Colonic mucosa (tissue), 4 donors: ENCODE results near the gene RAB9A. TPM values are rescaled to one million over a fixed set of nuclear protein-coding genes. Genes with fewer than 3 reads are reported as not detected.

ENCODE experiments used
- DNase-seq: peaks from one replicate; pipeline ENCODE4 v3.0.0-alpha.2; 2020
- H3K27ac ChIP-seq: fragments of 200-600 bp; one replicate; pipeline ENCODE4 v1.8.0; 2021
- H3K27me3 ChIP-seq: fragments of 200-600 bp; one replicate; pipeline ENCODE4 v1.8.0; 2021
- H3K36me3 ChIP-seq: fragments of 200-600 bp; one replicate; pipeline ENCODE4 v1.8.0; 2021
- H3K4me1 ChIP-seq: fragments of 200-600 bp; one replicate; pipeline ENCODE4 v1.8.0; 2021; ENCODE audit warnings: mild to moderate bottlenecking
- H3K4me3 ChIP-seq: fragments of 200-600 bp; one replicate; pipeline ENCODE4 v1.8.0; 2021
- H3K9ac ChIP-seq, 2 donors: one replicate each; pipeline ENCODE4 v1.7.0; 2013; ENCODE audit warnings: control low read depth in 2 of 2, low read depth in 2 of 2, low read length in 2 of 2
- H3K9me3 ChIP-seq: fragments of 200-600 bp; one replicate; pipeline ENCODE4 v1.8.0; 2021
- intact Hi-C: fragments of 100-400 bp; cut with DNase I; formaldehyde crosslinking; loops from one replicate; pipeline ENCODE4 v1.14.1; 2022
- total RNA-seq, 2 donors: library from RNA; stranded (reverse); fragmentation: NEBNext Ultra II Directional in 1 of 2; extraction: Animal tissue kit (Norgen Biotek cat#: 25700) in 1 of 2; gene quantifications; one replicate each; pipeline ENCODE4 v1.2.1, GENCODE V29; 2021
- TF ChIP-seq, protein P1 (sequence below): fragments of 200-600 bp; IDR thresholded peaks from one replicate; pipeline ENCODE4 v1.8.0; 2022; ENCODE audit warnings: antibody characterized with exemption, mild to moderate bottlenecking
- donor health status: healthy.
- donor health status: DM: no; HTN: no; CAD: no.
- donor health status: DM: no; HTN: no; CAD: no.

The RAB9A gene
- total RNA-seq, 2 donors from 2014 or later = 23.0 to 67.1 TPM

- H3K9ac ChIP-seq = no peak overlapping the region
- H3K4me1 ChIP-seq = no peaks in the 10 kb centered on the region
- H3K36me3 ChIP-seq = no peaks in the 10 kb centered on the region
- no peak overlapping the region for H3K27ac ChIP-seq
- TF ChIP-seq, protein P1, sequence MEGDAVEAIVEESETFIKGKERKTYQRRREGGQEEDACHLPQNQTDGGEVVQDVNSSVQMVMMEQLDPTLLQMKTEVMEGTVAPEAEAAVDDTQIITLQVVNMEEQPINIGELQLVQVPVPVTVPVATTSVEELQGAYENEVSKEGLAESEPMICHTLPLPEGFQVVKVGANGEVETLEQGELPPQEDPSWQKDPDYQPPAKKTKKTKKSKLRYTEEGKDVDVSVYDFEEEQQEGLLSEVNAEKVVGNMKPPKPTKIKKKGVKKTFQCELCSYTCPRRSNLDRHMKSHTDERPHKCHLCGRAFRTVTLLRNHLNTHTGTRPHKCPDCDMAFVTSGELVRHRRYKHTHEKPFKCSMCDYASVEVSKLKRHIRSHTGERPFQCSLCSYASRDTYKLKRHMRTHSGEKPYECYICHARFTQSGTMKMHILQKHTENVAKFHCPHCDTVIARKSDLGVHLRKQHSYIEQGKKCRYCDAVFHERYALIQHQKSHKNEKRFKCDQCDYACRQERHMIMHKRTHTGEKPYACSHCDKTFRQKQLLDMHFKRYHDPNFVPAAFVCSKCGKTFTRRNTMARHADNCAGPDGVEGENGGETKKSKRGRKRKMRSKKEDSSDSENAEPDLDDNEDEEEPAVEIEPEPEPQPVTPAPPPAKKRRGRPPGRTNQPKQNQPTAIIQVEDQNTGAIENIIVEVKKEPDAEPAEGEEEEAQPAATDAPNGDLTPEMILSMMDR = no peak
- no peak for DNase-seq
- no peak overlapping the region for H3K4me3 ChIP-seq
- peaks cover 7% of the 10 kb centered on the region for H3K27me3 ChIP-seq
- intact Hi-C loops = no loop called here
- no peaks in the 10 kb centered on the region for H3K9me3 ChIP-seq
Measured at GRCh38 chrX:13691841-13692371, 3.0 kb downstream of the RAB9A start.

- Histone ChIP-seq H3K9me3 (no peaks in the 10 kb centered on the region), H3K4me1 (no peaks in the 10 kb centered on the region), H3K27me3 (peaks cover 7% of the 10 kb centered on the region), H3K27ac (peak overlapping the region; percentile 3), H3K4me3 (no peak overlapping the region), H3K9ac (no peak overlapping the region), H3K36me3 (no peaks in the 10 kb centered on the region)
- TF ChIP-seq, protein P1 = no peak
- DNase-seq = no peak
- intact Hi-C loops = no loop called here
Measured at GRCh38 chrX:13692771-13693231, 3.9 kb downstream of the RAB9A start.

GRCh38 chrX:13693341-13693961 lies 4.5 kb downstream of the RAB9A start:
- peak overlapping the region; percentile 3 for H3K27ac ChIP-seq
- no peak for DNase-seq
- no peak overlapping the region for H3K4me3 ChIP-seq
- intact Hi-C loops = no loop called here
- H3K27me3 ChIP-seq = peaks cover 7% of the 10 kb centered on the region
- TF ChIP-seq, protein P1 = no peak
- no peaks in the 10 kb centered on the region for H3K4me1 ChIP-seq
- no peaks in the 10 kb centered on the region for H3K9me3 ChIP-seq
- no peaks in the 10 kb centered on the region for H3K36me3 ChIP-seq
- no peak overlapping the region for H3K9ac ChIP-seq

GRCh38 chrX:13694359-13694758 lies 5.4 kb downstream of the RAB9A start:
- Histone ChIP-seq H3K9ac (no peak overlapping the region), H3K36me3 (no peaks in the 10 kb centered on the region), H3K27me3 (peaks cover 1% of the 10 kb centered on the region), H3K4me1 (no peaks in the 10 kb centered on the region), H3K4me3 (no peak overlapping the region), H3K27ac (no peak overlapping the region), H3K9me3 (no peaks in the 10 kb centered on the region)
- DNase-seq = no peak
- TF ChIP-seq, protein P1 = no peak
- intact Hi-C loops = no loop called here

GRCh38 chrX:13694983-13695382 lies 6.1 kb downstream of the RAB9A start:
- no peaks in the 10 kb centered on the region for H3K27me3 ChIP-seq
- DNase-seq = no peak
- H3K4me1 ChIP-seq = peaks cover 4% of the 10 kb centered on the region
- intact Hi-C loops = no loop called here
- TF ChIP-seq, protein P1 = no peak
- H3K4me3 ChIP-seq = no peak overlapping the region
- H3K27ac ChIP-seq = no peak overlapping the region
- H3K9me3 ChIP-seq = no peaks in the 10 kb centered on the region
- H3K9ac ChIP-seq = no peak overlapping the region
- no peaks in the 10 kb centered on the region for H3K36me3 ChIP-seq
